Placental epithelial cell (primary cell): ENCODE results near the gene HEATR9. TPM values are rescaled to one million over a fixed set of nuclear protein-coding genes. Genes with fewer than 3 reads are reported as not detected.

Experiments
- small RNA-seq: library from RNA; depleted of rRNA; stranded (forward); fragments of <200 nt; gene quantifications from one replicate; pipeline ENCODE3, GENCODE V24; 2012
- total RNA-seq: library from RNA; depleted of rRNA; stranded (reverse); fragments of >200 nt; gene quantifications from 2 replicates; pipeline ENCODE4 v1.2.3, GENCODE V29; 2012

HEATR9 gene, protein sequence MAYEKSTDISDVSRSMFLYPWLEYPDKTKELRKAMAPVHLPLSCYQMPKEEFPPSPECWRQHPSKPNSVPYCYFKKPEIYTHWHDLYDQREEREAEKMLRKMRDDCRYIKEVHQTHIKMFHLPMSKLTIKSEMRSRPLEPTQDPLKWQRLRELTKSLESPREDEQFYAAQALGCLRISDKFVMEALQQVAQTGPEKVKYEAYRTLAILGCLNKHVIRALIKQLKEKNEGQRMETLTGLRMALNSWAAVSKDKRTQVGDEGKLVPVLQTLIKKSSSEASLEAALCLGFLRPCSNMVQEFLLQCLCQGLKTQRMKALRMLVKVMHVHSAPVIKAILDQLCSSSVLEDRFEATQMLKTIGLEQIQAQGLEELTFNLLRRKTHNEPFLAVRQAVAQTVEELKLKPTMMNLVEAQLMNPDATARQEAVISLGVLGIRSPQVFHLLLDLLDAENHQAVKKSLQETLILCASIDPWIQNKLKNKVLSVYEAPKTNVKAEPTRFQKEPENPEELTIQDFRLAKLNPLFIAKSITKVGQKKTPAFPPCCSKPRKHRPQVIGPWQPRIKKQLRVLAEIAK
- total RNA-seq = not detected in 2 replicates

DNA sequence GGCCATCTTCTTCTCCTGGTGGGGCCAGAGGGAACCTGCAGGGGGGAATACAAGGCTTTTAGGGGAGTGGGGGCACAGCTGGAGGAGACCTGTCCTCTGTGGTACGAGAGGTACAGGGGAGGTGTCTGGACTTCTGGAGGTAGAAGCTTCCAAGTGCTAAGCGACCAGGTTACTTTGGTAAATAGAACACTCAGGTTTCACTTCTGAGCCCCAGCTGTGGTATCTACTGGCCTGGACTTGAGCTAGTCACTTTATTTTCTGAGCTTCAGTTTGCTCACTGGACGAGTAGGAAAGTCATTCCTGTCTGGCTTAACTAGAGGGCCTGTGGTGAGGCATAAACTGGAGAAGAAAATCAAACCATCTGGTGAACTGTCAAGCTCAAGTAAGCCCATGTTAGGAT is at the start of gene HEATR9:
TSS of gene HEATR9 (minus strand) at position 155 of the 400 bp plus-strand sequence. CDS start at position 6, 149 bp downstream.

GRCh38 chr17:35879773-35880654 is 11.3 kb upstream of the HEATR9 start, which contains the start of gene CCL5:
CCL5 (minus strand) TSS chr17:35880360.

DNA sequence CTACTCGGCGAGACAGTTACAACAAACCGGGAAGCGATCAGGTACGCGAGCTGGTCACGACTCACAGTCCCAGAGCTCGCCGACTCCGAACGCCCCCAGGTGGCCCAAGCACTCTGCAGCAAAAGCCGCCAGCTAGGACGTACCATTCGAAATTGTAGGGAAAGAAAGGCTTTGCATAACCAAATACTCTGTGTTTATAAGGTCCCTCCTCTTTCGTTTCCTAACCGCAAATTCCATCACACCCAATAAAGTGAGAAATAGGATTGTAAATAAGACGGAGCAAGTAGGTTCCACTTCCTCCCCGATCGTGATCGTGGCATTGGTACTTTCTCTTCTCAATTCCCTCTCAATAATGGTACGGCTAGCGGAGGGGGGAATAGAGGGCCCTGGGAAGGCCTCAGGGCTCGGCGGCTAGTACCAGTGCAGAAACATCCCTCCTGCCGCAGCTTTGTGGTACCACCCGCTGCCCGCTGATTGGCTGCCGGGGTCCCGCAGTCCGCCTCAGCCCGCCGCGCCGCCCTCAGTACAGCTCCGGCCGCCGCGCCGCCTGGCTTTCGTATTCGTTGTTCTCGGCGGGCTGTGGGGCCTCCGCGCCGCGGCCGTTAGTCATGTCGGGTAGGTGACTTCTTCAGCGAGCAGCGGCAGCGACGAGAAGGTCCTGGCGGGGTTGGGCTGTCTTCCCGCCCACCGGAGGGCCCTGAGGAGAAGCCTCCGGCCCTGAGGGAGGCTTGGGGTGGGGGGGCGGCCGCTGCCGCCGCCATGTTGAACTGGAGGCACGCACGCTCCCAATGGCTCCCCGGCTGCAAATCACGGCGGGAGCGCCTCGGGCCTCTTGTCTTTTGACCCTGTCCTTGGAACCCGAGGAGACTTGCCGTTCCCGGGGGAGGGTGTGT is 59.5 kb downstream of the HEATR9 start, which contains the start of gene TAF15:
TSS of gene TAF15 (plus strand) at position 523 of the 893 bp plus-strand sequence. CDS start at position 609, 86 bp downstream.

Small RNA genes within 50 kb of the gene (small RNA-seq; reads per million reads assigned to genes)
- gene RF00100 = 691 reads per million, percentile 99 among the genes with 10 or more reads in this experiment

Other genes with a start within 250 kb of the HEATR9 start
- 0.39 and 0.65 TPM in 2 replicates for gene RASL10B, start 137.3 kb downstream of the HEATR9 start, total RNA-seq
- not detected in 2 replicates for gene GAS2L2, start 115.7 kb downstream of the HEATR9 start, total RNA-seq
- not detected in 2 replicates for gene C17orf50, start 108.0 kb downstream of the HEATR9 start, total RNA-seq
- gene MMP28, start 73.2 kb downstream of the HEATR9 start, total RNA-seq = 0.79 and 2.7 TPM in 2 replicates
- 36.5 and 57.6 TPM in 2 replicates for gene TAF15, start 59.4 kb downstream of the HEATR9 start, total RNA-seq
- not detected in 2 replicates for gene CCL5, start 11.5 kb upstream of the HEATR9 start, total RNA-seq
- under 0.01 and 0.43 TPM in 2 replicates for gene RDM1, start 61.9 kb upstream of the HEATR9 start, total RNA-seq
- not detected in 2 replicates for gene LYZL6, start 74.8 kb upstream of the HEATR9 start, total RNA-seq
- not detected in 2 replicates for gene CCL16, start 112.6 kb upstream of the HEATR9 start, total RNA-seq
- not detected in 2 replicates for gene CCL14, start 117.8 kb upstream of the HEATR9 start, total RNA-seq
- not detected in 2 replicates for gene CCL15, start 132.7 kb upstream of the HEATR9 start, total RNA-seq
- not detected in 2 replicates for gene CCL23, start 149.1 kb upstream of the HEATR9 start, total RNA-seq
- not detected in 2 replicates for gene CCL18, start 195.4 kb upstream of the HEATR9 start, total RNA-seq
- gene CCL3, start 221.3 kb upstream of the HEATR9 start, total RNA-seq = not detected in 2 replicates
- gene CCL4, start 234.9 kb upstream of the HEATR9 start, total RNA-seq = not detected in 2 replicates